Forelimb muscle (tissue), 1 donor: ENCODE data around the gene SLC10A4. TPM values are rescaled to one million over a fixed set of nuclear protein-coding genes. Genes with fewer than 3 reads are reported as not detected.

ENCODE experiments used
- DNase-seq: peaks from one replicate; pipeline ENCODE4 v3.0.0-alpha.2; 2013; ENCODE audit warnings: low read depth
- polyA plus RNA-seq: library from polyadenylated mRNA; unstranded; fragments of 120-200 nt; gene quantifications from one replicate; pipeline ENCODE4 v1.2.1, GENCODE V29; 2013; ENCODE audit not compliant: insufficient read length

Gene SLC10A4
- polyA plus RNA-seq, 1 donor: 0.68 TPM

DNA sequence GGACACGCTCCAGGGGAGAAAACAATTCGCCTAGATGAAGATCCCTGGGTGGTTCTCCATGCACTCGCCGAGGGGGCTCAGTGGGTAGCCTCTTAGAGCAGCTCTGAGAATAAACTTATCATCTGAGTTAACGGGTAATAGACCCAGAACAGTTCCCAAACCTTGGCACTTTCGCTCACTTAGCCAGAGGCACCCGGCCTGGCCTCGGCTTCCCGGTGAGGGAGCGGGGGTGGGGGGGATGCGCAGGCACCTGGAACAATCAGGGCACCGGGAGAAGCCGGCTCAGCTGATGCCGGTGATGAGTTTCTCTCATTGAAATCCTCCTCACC, 6.5 kb downstream of the SLC10A4 start:
- DNase-seq: no peak

DNA sequence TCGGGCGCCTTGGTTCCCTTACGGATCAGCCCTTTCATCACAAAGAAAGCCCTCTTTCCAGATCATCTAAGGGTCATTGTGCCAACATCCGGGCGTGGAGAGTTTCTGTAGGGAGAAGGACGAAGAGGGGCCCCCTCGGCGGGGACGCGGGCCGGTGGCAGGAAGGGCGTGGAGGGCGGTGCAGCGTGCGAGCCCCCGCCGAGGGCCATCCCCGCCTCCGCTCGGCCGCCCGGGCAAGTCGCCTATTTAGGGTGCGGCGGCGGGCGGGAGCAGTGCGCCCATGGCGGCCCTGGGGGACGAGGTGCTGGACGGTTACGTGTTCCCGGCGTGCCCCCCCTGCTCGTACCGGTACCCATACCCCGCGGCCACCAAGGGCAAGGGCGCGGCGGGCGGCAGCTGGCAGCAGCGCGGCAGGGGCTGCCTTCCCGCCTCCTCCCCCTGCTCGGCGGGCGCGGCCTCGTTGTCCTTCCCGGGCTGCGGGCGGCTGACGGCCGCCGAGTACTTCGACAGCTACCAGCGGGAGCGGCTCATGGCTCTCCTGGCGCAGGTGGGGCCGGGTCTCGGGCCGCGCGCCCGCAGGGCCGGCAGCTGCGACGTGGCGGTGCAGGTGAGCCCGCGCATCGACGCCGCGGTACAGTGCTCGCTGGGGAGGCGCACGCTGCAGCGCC, 7.0 kb downstream of the SLC10A4 start, which contains the start of gene ZAR1:
Gene ZAR1 (plus strand): TSS at position 241 of the 668 bp plus-strand sequence. CDS start 40 bp downstream, at position 281.
- no peak for DNase-seq

GRCh38 chr4:48490680-48491513, 7.8 kb downstream of the SLC10A4 start:
- DNase-seq: no peak

- DNase-seq: no peak
These were observed 8.5 kb downstream of the SLC10A4 start for GRCh38 chr4:48491514-48492176.

DNA sequence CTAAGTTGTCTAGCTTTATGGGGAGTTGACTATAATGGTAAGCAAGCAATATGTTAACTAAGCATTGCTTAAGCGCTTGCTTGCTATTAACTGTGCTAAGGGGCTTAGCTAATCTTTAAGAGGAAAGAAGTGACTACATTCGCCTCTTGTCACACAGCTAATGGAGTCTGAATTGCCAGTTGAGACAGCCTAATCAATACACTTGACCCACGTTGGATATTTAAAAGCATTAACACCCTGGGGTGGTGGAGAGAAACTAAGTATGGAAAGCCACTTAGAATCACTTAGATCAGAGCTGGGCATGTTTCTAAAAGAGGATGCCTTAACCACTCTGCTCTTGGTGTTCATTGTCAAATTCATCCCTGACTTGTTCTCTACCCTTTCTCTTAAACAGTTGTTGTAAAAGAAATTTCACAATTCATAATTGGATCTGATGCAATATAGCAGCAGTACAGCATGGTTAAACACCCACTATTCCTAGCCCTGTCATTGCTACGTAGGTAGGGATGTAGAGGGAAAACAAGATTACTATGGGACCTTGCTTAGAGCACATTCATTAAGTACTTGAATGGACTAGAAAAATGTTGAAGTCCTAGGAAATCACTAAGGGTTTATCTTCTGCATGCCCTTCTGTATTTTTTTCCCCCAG, 10.4 kb downstream of the SLC10A4 start:
- no peak for DNase-seq

- DNase-seq: no peak
These were observed 12.8 kb downstream of the SLC10A4 start for GRCh38 chr4:48495941-48496340.

GRCh38 chr4:48498895-48499294, 15.8 kb downstream of the SLC10A4 start:
- DNase-seq: no peak

GRCh38 chr4:48499551-48500066, 16.5 kb downstream of the SLC10A4 start:
- no peak for DNase-seq

GRCh38 chr4:48503233-48504025, 20.3 kb downstream of the SLC10A4 start:
- no peak for DNase-seq

GRCh38 chr4:48504026-48504330, 20.8 kb downstream of the SLC10A4 start:
- no peak for DNase-seq

GRCh38 chr4:48504352-48504751, 21.2 kb downstream of the SLC10A4 start:
- DNase-seq: no peak

DNA sequence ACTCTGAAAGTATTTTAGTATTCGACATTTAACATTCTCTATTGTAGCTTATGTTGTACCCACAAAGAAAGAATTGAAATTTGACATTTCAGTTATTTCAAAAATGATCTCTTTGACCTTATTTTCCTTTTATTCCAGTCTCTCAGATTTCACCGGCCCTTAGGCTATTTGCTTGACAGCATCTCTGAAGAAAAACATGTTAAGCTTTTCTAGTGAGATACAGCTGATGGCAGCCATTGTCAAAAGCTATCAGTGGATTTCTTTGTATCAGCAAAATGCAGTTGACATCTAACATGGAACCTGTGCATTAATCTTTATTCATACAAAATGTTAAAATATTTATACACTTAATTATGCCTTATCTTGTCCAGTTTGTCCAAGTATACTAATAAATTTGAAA, 23.6 kb downstream of the SLC10A4 start:
- no peak for DNase-seq

DNA sequence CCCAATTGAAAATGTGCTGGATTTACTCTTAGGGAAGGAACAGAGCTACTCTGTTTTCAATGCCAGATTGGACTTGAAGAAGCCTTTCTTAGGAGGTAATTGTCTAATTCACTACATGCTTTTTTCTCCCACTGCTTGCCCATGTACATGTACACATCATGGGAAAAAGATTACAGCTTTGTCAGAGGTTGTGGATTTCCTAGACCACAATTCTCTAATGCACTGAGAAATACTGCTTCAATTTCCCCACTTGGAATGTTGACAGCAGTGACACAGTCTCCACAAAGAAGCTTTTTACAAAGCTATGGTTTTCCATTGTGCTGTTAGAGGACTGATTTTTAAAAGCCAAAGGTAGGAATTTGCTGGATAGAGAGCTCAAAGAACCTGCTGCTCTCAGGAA, 26.4 kb downstream of the SLC10A4 start:
- no peak for DNase-seq

- DNase-seq: no peak
These were observed 35.0 kb downstream of the SLC10A4 start for GRCh38 chr4:48518143-48518542.

- DNase-seq: no peak
These were observed 43.3 kb downstream of the SLC10A4 start for GRCh38 chr4:48526406-48526805.

GRCh38 chr4:48538358-48538757, 55.2 kb downstream of the SLC10A4 start:
- DNase-seq: no peak

Other genes starting within 250 kb of the SLC10A4 start
- gene TEC, start 213.5 kb upstream of the SLC10A4 start, polyA plus RNA-seq: 0.37 TPM
- 57.4 TPM for gene SLAIN2, start 141.8 kb upstream of the SLC10A4 start, polyA plus RNA-seq
- not detected for gene ZAR1, start 6.9 kb downstream of the SLC10A4 start, polyA plus RNA-seq